Astrocyte of the spinal cord (primary cell): Measurements from ENCODE around the gene CRTC3.
A peak's percentile ranks its signal among the peaks of the same experiment; 100 is the strongest.
"Not testable (repeated sequence)": the region's sequence is repeated elsewhere in the genome, so short reads cannot be mapped to it uniquely, and the experiment has no call there.

Experiments
- DNase-seq: peaks from one replicate; pipeline ENCODE4 v3.0.0; 2011; ENCODE audit warnings: low read depth, low spot score
- H3K4me3 ChIP-seq: 2 replicates; pipeline ENCODE4 v1.5.1; 2011; ENCODE audit warnings: low read depth, mild to moderate bottlenecking, low read length, moderate library complexity
- in situ Hi-C: cut with HindIII; loops from 2 replicates; pipeline ENCODE4 v1.10.0; 2017; ENCODE audit warnings: low sequenced_read_pairs
- TF ChIP-seq, protein P1 (sequence below): IDR thresholded peaks from 2 replicates; pipeline ENCODE4 v1.5.1; 2012; ENCODE audit warnings: low read depth, mild to moderate bottlenecking, low read length, inconsistent platforms

The CRTC3 gene

DNA sequence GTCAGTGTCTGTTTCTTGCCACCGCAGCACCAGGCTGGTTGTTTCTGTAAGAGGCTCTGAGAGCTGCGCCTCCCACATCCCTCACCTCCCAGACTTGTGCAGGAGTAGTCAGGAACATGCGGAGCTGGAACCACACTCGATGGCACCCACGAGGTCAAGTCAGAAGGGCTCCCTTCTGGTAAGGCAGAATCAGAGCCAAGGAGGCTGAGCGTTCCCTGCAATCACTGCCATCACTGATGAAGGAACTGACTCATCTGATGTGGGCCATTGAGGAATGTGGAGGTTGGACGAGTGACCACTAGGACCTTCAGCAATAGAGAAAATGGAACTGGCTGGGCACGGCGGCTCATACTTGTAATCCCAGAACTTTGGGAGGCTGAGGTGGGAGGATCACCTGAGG is 151.8 kb downstream of the CRTC3 start:
- in situ Hi-C loops, result no loop called here
- DNase-seq, result peak; percentile 90
- no peak overlapping the region for H3K4me3 ChIP-seq
- TF ChIP-seq, protein P1, sequence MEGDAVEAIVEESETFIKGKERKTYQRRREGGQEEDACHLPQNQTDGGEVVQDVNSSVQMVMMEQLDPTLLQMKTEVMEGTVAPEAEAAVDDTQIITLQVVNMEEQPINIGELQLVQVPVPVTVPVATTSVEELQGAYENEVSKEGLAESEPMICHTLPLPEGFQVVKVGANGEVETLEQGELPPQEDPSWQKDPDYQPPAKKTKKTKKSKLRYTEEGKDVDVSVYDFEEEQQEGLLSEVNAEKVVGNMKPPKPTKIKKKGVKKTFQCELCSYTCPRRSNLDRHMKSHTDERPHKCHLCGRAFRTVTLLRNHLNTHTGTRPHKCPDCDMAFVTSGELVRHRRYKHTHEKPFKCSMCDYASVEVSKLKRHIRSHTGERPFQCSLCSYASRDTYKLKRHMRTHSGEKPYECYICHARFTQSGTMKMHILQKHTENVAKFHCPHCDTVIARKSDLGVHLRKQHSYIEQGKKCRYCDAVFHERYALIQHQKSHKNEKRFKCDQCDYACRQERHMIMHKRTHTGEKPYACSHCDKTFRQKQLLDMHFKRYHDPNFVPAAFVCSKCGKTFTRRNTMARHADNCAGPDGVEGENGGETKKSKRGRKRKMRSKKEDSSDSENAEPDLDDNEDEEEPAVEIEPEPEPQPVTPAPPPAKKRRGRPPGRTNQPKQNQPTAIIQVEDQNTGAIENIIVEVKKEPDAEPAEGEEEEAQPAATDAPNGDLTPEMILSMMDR, result no peak

DNA sequence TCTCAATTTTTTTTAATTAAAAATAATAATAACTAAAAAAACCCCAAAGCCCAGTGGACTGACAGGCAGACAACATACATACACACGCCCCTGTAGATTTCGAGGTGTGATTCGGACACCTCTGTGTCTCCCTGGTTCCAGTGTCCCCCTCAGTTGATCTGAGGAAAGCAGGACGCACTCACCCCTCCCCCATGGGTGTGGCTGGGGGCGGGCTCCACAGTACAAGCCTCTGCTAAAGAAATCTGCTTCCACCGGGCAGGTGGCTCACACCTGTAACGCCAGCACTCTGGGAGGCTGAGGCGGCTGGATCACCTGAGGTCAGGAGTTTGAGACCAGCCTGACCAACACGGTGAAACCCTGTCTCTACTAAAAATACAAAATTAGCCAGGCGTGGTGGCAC is 153.6 kb downstream of the CRTC3 start:
- H3K4me3 ChIP-seq, result no peak overlapping the region
- in situ Hi-C loops, result no loop called here
- TF ChIP-seq, protein P1, result no peak
- DNase-seq, result no peak

DNA sequence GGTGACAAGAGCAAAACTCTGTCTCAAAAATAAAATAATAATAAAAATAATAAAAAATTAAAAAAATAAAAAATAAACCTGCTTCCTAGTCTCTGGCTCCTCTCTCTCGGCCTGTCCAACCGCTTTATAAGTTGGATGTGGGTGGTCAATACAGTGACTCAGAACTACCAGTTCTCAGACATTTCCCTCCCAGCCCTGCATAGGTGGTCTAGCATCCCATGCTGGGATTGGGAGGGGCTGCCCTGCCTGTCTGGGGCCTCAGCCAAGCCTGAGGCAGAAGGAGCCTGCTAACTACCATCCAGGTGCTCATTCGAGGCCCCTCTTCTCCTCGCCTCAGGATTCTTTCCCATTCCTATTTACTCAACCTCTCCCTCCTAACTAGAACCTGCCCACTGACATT is 154.2 kb downstream of the CRTC3 start:
- DNase-seq, result no peak
- in situ Hi-C loops, result no loop called here
- TF ChIP-seq, protein P1, result no peak
- no peak overlapping the region for H3K4me3 ChIP-seq

DNA sequence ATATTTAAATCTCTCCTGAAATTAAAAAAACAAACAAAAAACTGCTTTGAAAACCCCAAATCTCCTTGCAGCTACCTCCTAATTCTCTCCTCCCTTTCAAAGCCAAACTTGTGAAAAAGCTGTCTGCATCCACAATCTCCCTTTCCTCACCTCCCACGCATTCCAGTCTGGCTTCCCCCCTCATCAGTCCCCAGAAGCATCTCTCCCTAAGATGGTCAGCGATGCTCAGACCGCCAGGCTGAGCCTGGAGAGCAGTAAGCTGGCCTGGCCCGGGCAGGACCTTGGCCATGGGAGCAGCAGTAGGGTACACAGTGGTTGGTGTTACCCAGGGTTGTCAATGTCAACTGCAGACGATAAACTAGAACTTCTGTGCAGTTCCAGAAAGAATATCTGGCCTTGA is 154.6 kb downstream of the CRTC3 start:
- H3K4me3 ChIP-seq, result no peak overlapping the region
- TF ChIP-seq, protein P1, result no peak
- in situ Hi-C loops, result no loop called here
- no peak for DNase-seq

DNA sequence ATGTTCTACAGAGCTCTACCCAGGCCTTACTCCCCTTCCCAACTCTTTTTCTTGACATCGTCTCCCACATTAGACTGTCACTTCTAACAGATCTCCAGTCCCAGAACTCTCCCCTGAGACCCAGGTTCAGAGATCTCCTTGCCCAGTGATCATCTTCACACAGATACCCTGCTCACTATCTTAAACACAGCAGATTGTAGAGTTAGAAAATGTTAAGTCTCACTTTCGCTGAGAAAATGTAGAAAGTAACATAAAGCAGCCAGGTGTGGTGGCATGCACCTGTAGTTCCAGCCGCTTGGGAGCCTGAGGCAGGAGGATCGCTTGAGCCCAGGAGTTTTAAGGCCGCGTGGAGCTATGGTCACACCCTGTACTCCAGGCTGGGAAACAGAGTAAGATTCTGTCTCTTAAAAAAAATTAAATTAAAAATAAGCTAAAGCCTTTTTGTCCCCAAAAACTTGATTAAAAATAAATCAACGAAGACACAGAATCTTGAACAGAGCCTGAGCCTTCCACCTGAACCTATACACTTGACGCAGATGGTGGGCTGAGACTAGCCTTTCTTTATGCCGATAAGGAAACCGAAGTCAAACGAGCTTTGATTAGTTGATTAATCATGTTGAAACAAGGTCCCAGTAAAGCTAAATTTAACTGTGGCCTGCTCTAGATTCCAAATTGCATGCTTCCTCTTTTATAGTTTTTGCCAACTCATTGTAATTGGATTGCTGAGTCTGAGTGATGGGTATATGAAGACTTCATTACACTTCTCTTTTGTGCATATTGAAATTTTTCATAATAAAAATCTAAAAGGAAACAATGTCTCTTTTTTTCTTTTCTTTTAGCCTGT is 156.1 kb downstream of the CRTC3 start:
- TF ChIP-seq, protein P1, result no peak
- in situ Hi-C loops, result no loop called here
- no peak overlapping the region for H3K4me3 ChIP-seq
- no peak for DNase-seq

DNA sequence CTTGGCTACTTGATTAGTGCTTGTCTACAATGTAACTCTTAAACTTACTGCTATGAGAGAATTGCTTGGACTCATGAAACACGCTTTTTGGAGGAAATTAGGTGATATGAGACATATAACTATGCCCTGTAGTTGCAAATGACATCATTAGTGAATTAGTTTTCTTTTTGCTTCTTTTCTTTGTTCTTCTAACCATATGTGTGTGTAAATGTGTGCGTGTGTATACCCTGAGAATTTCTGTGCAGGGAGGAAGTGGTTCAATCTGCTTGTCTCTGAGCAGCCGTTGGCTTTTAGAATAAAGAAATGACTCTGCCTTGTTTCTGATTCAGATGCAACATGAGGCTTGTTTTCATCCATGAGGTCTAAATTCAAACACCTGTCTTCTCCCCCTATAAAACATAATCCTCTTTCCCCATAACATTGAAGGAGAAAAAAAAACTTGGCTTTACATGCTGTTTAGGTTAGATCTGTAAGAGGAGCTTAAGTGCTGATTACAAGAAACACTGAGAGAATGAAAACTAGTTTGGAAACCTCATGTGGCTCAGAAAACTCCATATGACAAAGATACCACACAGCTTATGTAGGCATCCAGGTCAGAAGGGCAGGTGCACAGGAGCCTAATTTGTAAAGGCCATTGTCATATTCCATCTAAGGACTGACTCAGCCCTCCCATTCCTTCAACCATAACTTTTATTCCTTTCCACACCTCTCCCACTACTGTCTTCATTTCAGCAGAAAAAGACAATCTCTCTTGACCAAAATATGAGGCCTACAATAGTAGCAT is 156.9 kb downstream of the CRTC3 start:
- no peak overlapping the region for H3K4me3 ChIP-seq
- DNase-seq, result no peak
- TF ChIP-seq, protein P1, result no peak
- in situ Hi-C loops, result no loop called here

DNA sequence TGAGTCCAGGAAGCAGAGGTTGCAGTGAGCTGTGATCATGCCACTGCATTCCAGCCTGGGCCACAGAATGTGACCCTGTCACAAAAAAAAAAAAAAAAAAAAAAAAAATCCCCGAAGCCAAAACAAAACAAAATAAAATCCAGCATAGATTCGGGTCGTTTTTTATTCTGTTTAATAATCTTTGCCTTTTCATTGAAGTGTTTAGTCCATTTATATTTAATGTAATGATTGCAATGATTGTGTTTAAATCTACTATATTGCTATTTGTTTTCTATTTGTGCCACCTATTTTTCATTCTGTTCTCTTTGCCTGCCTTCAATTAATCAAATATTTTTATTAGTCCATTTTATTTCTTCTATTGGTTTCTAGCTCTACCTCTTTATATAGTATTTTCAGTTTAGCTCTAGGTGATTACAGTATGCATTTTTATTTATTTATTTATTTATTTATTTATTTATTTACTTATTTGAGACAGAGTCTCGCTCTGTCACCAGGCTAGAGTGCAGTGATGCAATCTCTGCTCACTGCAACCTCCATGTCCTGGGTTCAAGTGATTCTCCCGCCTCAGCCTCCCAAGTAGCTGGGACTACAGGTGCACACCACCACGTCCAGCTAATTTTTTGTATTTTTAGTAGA is 159.7 kb downstream of the CRTC3 start:
- H3K4me3 ChIP-seq, in situ Hi-C loops, DNase-seq: not testable (repeated sequence)
